Neural progenitor cell (in vitro differentiated cells): Measurements from ENCODE around the gene DIAPH3.

Experiments
- CTCF ChIP-seq: fragments of 200-600 bp; sonication (generic); IDR thresholded peaks from 2 replicates; pipeline ENCODE4 v1.5.1; 2017; ENCODE audit warnings: antibody characterized with exemption, mild to moderate bottlenecking
- EZH2 ChIP-seq: fragments of 200-600 bp; sonication (generic); IDR thresholded peaks from 2 replicates; pipeline ENCODE4 v1.6.1; 2017; ENCODE audit warnings: antibody characterized with exemption, mild to moderate bottlenecking, moderate library complexity
- EZH2phosphoT487 ChIP-seq: fragments of 200-600 bp; sonication (generic); IDR thresholded peaks from 2 replicates; pipeline ENCODE4 v1.6.1; 2017; ENCODE audit warnings: antibody characterized with exemption

GRCh38 chr13:60009300-60010253, 154.2 kb downstream of the DIAPH3 start:
- TF ChIP-seq CTCF: no peak
- TF ChIP-seq EZH2: no peak
- TF ChIP-seq EZH2phosphoT487: no peak
